Common myeloid progenitor, CD34-positive (primary cell): Measurements from ENCODE around the gene TRIM14.

Experiments
- CTCF ChIA-PET: fragments of 350-600 bp; sonication (Branson Sonifier 250); formaldehyde crosslinking; loops from one replicate; lab custom pipeline; 2021; ENCODE audit warnings: antibody characterized with exemption; lab: Charles Lee
- POLR2A ChIA-PET: fragments of 350-600 bp; sonication (Branson Sonifier 250); formaldehyde crosslinking; loops from one replicate; lab custom pipeline; 2021; ENCODE audit warnings: antibody characterized with exemption; lab: Charles Lee
- DNase-seq, 3 donors: peaks; one replicate each; pipeline versions ENCODE4 v3.0.0 to v3.0.0-alpha.2; 2013
- H3K27ac ChIP-seq, 2 experiments: 1 replicate in 1 of 2; 2 replicates in 1 of 2; pipeline ENCODE4 v1.7.0; 2013; ENCODE audit warnings: inconsistent platforms in 2 of 2, low read length in 2 of 2, mild to moderate bottlenecking in 2 of 2, low read depth in 1 of 2, moderate library complexity in 1 of 2; ENCODE audit not compliant: severe bottlenecking in 2 of 2, insufficient read depth in 1 of 2, poor library complexity in 1 of 2
- H3K27me3 ChIP-seq, 5 experiments: replicated peaks in 2 of 5; 1 replicate in 3 of 5; 2 replicates in 2 of 5; pipeline versions ENCODE4 v1.6.1 to v1.7.0; 2013; ENCODE audit warnings: low read length in 4 of 5, mild to moderate bottlenecking in 2 of 5, moderate library complexity in 2 of 5, inconsistent platforms in 1 of 5; ENCODE audit not compliant: insufficient read depth in 5 of 5, control insufficient read depth in 4 of 5
- H3K36me3 ChIP-seq, 4 experiments: 1 replicate in 2 of 4; 2 replicates in 2 of 4; pipeline versions ENCODE4 v1.6.1 to v1.7.0; 2013; ENCODE audit warnings: low read length in 3 of 4, control low read depth in 1 of 4, mild to moderate bottlenecking in 1 of 4; ENCODE audit not compliant: control insufficient read depth in 4 of 4, insufficient read depth in 4 of 4
- H3K4me1 ChIP-seq, 4 experiments: 1 replicate in 3 of 4; 2 replicates in 1 of 4; pipeline versions ENCODE4 v1.6.1 to v1.7.1; 2013; ENCODE audit warnings: low read length in 3 of 4, mild to moderate bottlenecking in 3 of 4, control low read depth in 1 of 4, inconsistent platforms in 1 of 4, moderate library complexity in 1 of 4; ENCODE audit not compliant: control insufficient read depth in 4 of 4, insufficient read depth in 4 of 4; ENCODE audit errors: control extremely low read depth in 1 of 4
- H3K4me3 ChIP-seq, 7 experiments: 1 replicate in 4 of 7; 2 replicates in 3 of 7; pipeline versions ENCODE4 v1.5.1 to v1.7.0; 2013; ENCODE audit warnings: mild to moderate bottlenecking in 7 of 7, low read length in 6 of 7, moderate library complexity in 6 of 7, inconsistent platforms in 2 of 7, low read depth in 2 of 7, control low read depth in 1 of 7; ENCODE audit not compliant: insufficient read depth in 4 of 7, control insufficient read depth in 1 of 7; ENCODE audit errors: extremely low read depth in 1 of 7
- H3K9me3 ChIP-seq, 5 experiments: 1 replicate in 4 of 5; 2 replicates in 1 of 5; pipeline versions ENCODE4 v1.6.1 to v1.7.1; 2013; ENCODE audit warnings: low read length in 4 of 5, mild to moderate bottlenecking in 2 of 5, inconsistent platforms in 1 of 5, low read depth in 1 of 5, moderate library complexity in 1 of 5; ENCODE audit not compliant: control insufficient read depth in 4 of 5, insufficient read depth in 2 of 5; ENCODE audit errors: control extremely low read depth in 1 of 5
- WGBS: methylation state at CpG from one replicate; pipeline ENCODE4 v1.1.5; 2013; ENCODE audit not compliant: insufficient coverage; 5-methylcytosine and 5-hydroxymethylcytosine counted together

Gene TRIM14

DNA sequence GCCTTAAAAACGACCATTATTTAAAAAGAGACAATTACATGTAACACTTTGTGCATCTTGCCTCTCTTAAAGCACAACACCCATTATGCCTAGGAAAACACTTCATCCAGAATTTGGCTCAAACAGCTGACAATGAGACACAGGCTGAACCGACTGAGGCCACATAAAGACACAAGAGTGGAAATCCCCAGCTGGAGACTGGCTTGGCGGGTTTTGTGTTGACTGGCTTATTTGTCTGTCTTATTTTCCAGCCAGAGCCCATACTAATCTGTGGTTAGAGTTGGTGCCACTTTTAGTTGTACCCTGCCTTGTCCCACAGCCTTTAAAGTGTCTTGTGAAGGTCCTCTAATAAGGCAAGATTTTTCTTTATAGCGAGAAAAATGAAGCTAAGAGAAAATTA lies 21.2 kb downstream of the TRIM14 start:
- Histone ChIP-seq H3K27ac (no peak overlapping the region), H3K27me3 (no peaks in the 10 kb centered on the region), H3K9me3 (no peaks in the 10 kb centered on the region), H3K4me3 (no peak overlapping the region), H3K4me1 (peaks cover 17 to 34% (median 31%) of the 10 kb centered on the region in 4 experiments), H3K36me3 (peaks cover 4 to 63% (median 41%) of the 10 kb centered on the region in 4 experiments)
- POLR2A ChIA-PET: no interaction called here
- CTCF ChIA-PET: interaction anchor here (1.2 to 3.4 kb wide), 4 partner anchors 9 to 113 kb away, joined by 3 to 15 read pairs (median 10); partner anchors contain the start of gene TRIM14
- WGBS: 96% methylated on average over 3 of the region's 4 CpGs
- DNase-seq: peak in 1 of 3 donors; percentile 15

DNA sequence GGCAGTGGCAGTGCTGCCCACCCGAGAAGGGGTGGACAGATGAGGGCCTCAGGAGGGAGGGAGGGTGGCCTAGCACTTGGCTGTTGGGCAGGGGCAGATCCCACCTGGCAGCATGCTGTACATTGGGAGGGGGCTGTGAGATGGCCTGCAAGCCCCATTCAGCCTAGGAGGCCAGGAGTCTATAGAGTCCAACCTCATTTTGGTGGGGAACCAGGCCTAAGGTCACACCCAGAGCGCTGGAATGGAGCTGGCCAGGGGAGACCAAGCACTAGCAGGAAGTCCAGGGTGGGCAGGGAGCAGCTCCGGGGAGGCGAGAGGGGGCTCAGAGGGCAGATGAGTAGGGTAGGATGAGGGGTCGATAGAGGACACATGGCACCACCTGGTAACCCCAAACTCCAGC lies 22.9 kb downstream of the TRIM14 start:
- no peak for DNase-seq
- POLR2A ChIA-PET: no interaction called here
- no peak overlapping the region for H3K27ac ChIP-seq
- H3K4me1 ChIP-seq: peaks cover 10 to 18% (median 14%) of the 10 kb centered on the region in 4 experiments
- WGBS: 100% methylated on average over 4 of the region's 5 CpGs
- no peak overlapping the region for H3K4me3 ChIP-seq
- peaks cover 4 to 63% (median 46%) of the 10 kb centered on the region in 4 experiments for H3K36me3 ChIP-seq
- CTCF ChIA-PET: interaction anchor here (1.0 to 1.2 kb wide), 3 partner anchors 12 to 22 kb away, joined by 3 read pairs; no protein-coding TSS in a partner anchor
- no peaks in the 10 kb centered on the region for H3K27me3 ChIP-seq
- no peaks in the 10 kb centered on the region for H3K9me3 ChIP-seq

DNA sequence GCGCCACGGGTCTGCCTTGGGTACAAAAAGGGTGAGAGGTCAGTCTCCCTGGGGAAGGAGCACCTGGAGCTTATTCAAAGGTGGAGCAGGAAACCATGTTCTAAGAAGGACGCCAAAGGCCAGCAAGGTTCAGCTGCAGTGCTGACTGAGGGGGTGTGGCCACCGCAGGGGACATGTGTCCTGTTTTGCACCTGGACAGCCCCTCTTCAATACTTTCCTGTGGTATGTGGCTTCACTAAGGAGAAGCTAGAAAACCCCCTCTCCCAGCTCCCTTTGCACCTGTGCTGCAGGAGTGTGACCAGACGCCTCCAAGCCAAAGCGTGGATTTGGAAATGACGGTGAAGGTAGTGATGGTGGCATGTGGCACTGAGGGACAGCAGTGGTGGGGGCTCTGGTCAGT lies 23.6 kb downstream of the TRIM14 start:
- Histone ChIP-seq H3K4me3 (no peak overlapping the region), H3K36me3 (peaks cover 4 to 63% (median 48%) of the 10 kb centered on the region in 4 experiments), H3K27me3 (no peaks in the 10 kb centered on the region), H3K27ac (no peak overlapping the region), H3K9me3 (no peaks in the 10 kb centered on the region), H3K4me1 (peaks cover 4 to 12% (median 10%) of the 10 kb centered on the region in 4 experiments)
- ChIA-PET CTCF (interaction anchor here (1.2 kb wide), 1 partner anchor 18 kb away, joined by 3 read pairs; no protein-coding TSS in a partner anchor), POLR2A (no interaction called here)
- WGBS: 98% methylated on average over 6 of the region's 7 CpGs
- DNase-seq: no peak

DNA sequence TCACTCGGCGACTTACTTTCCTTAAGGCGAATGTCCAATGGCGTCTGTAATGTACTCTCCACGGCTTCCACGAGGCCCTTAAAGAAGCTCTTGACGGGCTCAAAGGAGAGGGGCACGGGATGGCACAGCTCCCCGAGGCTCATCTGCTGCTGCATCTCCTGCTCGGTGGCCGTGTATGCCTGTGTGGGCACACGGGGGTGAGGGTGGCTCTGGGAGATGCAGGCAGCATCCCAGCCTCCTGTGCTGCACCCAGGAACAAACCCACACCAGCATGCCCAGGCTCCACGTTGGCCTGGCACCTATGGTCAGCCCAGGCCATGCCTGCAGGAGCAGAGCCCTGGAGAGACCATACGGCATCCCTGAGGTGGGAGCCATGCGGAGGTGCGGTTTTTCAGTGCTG lies 24.2 kb downstream of the TRIM14 start:
- WGBS: 98% methylated on average over 16 of the region's 16 CpGs
- no peak overlapping the region for H3K27ac ChIP-seq
- DNase-seq: no peak
- CTCF ChIA-PET: no interaction called here
- H3K4me1 ChIP-seq: peaks cover 0 to 6% (median 6%) of the 10 kb centered on the region in 4 experiments
- peaks cover 4 to 62% (median 47%) of the 10 kb centered on the region in 4 experiments for H3K36me3 ChIP-seq
- POLR2A ChIA-PET: no interaction called here
- H3K27me3 ChIP-seq: no peaks in the 10 kb centered on the region
- no peak overlapping the region for H3K4me3 ChIP-seq
- H3K9me3 ChIP-seq: no peaks in the 10 kb centered on the region

DNA sequence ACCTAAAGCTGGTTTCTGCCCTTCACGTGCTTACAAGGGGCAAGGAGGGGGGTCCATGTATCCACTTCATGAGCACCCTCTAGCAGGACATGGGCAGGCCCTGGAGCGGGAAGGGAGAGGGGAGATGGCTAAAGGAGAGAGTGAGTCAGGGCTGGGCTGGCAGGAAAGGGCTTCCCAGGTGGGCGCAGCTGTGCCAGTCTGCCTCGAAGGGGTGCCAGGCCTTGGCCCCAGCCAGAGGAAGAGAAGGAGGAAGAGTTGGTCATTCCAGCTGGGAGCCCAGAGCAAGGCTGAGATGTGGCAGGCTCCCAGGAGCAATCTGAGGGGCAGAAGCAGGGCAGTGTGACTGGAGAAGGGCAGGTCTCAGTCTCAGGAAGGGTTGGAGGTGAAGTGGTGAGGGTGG lies 24.7 kb downstream of the TRIM14 start:
- no peaks in the 10 kb centered on the region for H3K9me3 ChIP-seq
- ChIA-PET POLR2A (no interaction called here), CTCF (interaction anchor here (0.9 to 1.8 kb wide), 3 partner anchors 17 to 25 kb away, joined by 3 read pairs; partner anchors contain the start of gene TRIM14)
- no peak for DNase-seq
- WGBS: 100% methylated on average over 1 of the region's 4 CpGs
- no peaks in the 10 kb centered on the region for H3K27me3 ChIP-seq
- no peak overlapping the region for H3K27ac ChIP-seq
- peaks cover 0 to 1% (median under 1%) of the 10 kb centered on the region in 4 experiments for H3K4me1 ChIP-seq
- H3K36me3 ChIP-seq: peaks cover 4 to 66% (median 45%) of the 10 kb centered on the region in 4 experiments
- H3K4me3 ChIP-seq: no peak overlapping the region

DNA sequence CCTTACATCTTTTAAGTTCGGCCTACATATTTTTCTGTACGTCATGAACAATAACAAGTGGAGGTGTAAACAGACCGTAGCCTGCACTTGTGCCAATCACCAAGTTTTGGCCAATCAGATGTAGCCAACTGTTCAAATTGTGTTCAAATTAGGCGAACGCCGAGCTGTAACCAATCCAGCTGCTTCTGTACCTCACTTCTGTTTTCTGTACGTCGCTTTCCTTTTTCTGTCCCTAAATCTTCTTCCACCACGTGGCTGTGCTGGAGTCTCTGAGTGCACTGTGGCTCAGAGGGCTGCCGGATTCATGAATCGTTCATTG lies 26.4 kb downstream of the TRIM14 start:
- H3K27me3 ChIP-seq: no peaks in the 10 kb centered on the region
- POLR2A ChIA-PET: no interaction called here
- no peak for DNase-seq
- H3K4me1 ChIP-seq: peaks cover 0 to 5% (median 1%) of the 10 kb centered on the region in 4 experiments
- 92% methylated on average over 11 of the region's 11 CpGs for WGBS
- H3K36me3 ChIP-seq: peaks cover 4 to 56% (median 38%) of the 10 kb centered on the region in 4 experiments
- no peak overlapping the region for H3K4me3 ChIP-seq
- CTCF ChIA-PET: interaction anchor here (0.6 to 1.8 kb wide), 8 partner anchors 9 to 172 kb away, joined by 3 read pairs; partner anchors contain the start of gene TRIM14
- no peaks in the 10 kb centered on the region for H3K9me3 ChIP-seq
- H3K27ac ChIP-seq: no peak overlapping the region

DNA sequence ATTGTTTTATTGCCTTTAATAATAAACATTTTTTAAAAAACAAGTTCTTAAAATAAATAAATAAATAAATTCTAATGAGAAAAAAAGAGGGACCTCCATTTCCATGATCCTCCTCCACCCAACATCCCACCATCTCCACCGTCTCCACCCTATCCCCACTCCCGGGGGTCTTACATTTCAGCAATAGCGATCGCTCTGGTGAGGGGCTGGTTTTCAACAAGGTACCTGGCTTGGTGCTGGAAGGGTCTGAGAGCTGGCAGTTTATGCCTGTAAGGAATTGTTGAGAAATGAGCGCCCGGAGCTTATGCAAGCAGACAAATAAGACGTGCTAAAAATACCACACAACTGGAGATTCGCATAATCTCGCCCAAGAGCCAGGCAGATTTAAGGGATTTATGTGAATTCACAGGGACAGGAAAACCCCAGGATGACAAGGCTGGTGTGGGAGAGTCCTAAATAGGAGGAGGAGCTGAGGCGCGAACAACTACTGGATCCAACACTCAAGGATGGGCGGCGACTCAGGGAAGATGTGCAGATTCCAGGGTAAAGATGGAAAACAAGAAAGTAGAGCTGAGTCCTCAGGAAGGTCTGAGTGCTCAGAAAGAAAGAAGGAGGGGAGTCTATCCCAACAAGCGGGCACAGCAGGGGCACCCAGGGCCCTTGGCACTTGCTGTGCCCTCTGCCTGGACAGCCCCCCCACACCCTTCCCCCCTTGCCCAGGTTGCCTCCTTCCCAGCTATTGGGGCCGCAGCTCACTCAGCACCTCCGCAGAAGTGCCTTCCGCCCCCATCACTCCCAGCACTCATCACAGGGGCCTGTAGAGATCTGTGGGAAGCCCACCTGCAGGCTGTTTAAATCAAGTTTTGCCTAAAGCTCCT lies 27.0 kb downstream of the TRIM14 start:
- Histone ChIP-seq H3K27me3 (no peaks in the 10 kb centered on the region), H3K4me1 (peaks cover 0 to 10% (median 4%) of the 10 kb centered on the region in 4 experiments), H3K36me3 (peaks cover 4 to 55% (median 36%) of the 10 kb centered on the region in 4 experiments), H3K27ac (no peak overlapping the region), H3K9me3 (no peaks in the 10 kb centered on the region), H3K4me3 (no peak overlapping the region)
- POLR2A ChIA-PET: no interaction called here
- CTCF ChIA-PET: interaction anchor here (0.5 to 1.3 kb wide), 11 partner anchors 9 to 172 kb away, joined by 3 to 4 read pairs (median 3); partner anchors contain the start of gene TBC1D2
- DNase-seq: no peak
- 100% methylated on average over 9 of the region's 17 CpGs for WGBS
